GM19463 (cell line): ENCODE data around the gene PGBD5.

Source experiments
- ATAC-seq: cut with Tn5 transposase; IDR thresholded peaks from one replicate; pipeline ENCODE4 v1.9.1; 2021; ENCODE audit warnings: mild to moderate bottlenecking, moderate library complexity; ENCODE audit not compliant: unreplicated experiment

PGBD5 gene

GRCh38 chr1:230266456-230266855 is 159.7 kb downstream of the PGBD5 start:
- no peak for ATAC-seq

- no peak for ATAC-seq
Measured at GRCh38 chr1:230265200-230266115, 160.7 kb downstream of the PGBD5 start.
